HUES48 (cell line): ENCODE data around the gene AK9.
"Not testable (repeated sequence)": the region's sequence is repeated elsewhere in the genome, so short reads cannot be mapped to it uniquely, and the experiment has no call there.

Experiments
- H3K27ac ChIP-seq: one replicate; pipeline ENCODE4 v1.7.0; 2013; ENCODE audit warnings: low read depth, low read length, inconsistent platforms
- H3K27me3 ChIP-seq: 2 replicates; pipeline ENCODE4 v1.6.1; 2013; ENCODE audit warnings: mild to moderate bottlenecking, low read length; ENCODE audit not compliant: control insufficient read depth, insufficient read depth
- H3K36me3 ChIP-seq: 2 replicates; pipeline ENCODE4 v1.6.1; 2013; ENCODE audit warnings: low read length; ENCODE audit not compliant: control insufficient read depth, insufficient read depth
- H3K4me1 ChIP-seq: 2 replicates; pipeline ENCODE4 v1.6.1; 2013; ENCODE audit warnings: mild to moderate bottlenecking, low read length; ENCODE audit not compliant: control insufficient read depth, insufficient read depth
- H3K4me3 ChIP-seq: 2 replicates; pipeline ENCODE4 v1.5.1; 2013; ENCODE audit warnings: mild to moderate bottlenecking, low read depth, low read length
- H3K9ac ChIP-seq: 2 replicates; pipeline ENCODE4 v1.6.1; 2013; ENCODE audit warnings: mild to moderate bottlenecking, low read depth, low read length, moderate library complexity
- H3K9me3 ChIP-seq: 2 replicates; pipeline ENCODE4 v1.6.1; 2013; ENCODE audit warnings: low read length; ENCODE audit not compliant: control insufficient read depth, insufficient read depth

Gene AK9

GRCh38 chr6:109690737-109691621 lies at the start of gene AK9, which contains the start of gene FIG4:
Gene AK9, minus strand, starts transcription at chr6:109691202. Its CDS starts 15,457 bp downstream, at chr6:109675745.
Gene FIG4, plus strand, starts transcription at chr6:109691296. Its CDS starts 140 bp downstream, at chr6:109691436.
- H3K27ac ChIP-seq: peak within 1 kb of the TSS; percentile 96
- H3K9me3 ChIP-seq: no peaks in the 10 kb centered on the region
- peak within 1 kb of the TSS; percentile 85 for H3K4me3 ChIP-seq
- H3K9ac ChIP-seq: peak within 1 kb of the TSS; percentile 71
- H3K27me3 ChIP-seq: no peaks in the 10 kb centered on the region
- no peaks in the 10 kb centered on the region for H3K4me1 ChIP-seq
- H3K36me3 ChIP-seq: no peaks in the 10 kb centered on the region

DNA sequence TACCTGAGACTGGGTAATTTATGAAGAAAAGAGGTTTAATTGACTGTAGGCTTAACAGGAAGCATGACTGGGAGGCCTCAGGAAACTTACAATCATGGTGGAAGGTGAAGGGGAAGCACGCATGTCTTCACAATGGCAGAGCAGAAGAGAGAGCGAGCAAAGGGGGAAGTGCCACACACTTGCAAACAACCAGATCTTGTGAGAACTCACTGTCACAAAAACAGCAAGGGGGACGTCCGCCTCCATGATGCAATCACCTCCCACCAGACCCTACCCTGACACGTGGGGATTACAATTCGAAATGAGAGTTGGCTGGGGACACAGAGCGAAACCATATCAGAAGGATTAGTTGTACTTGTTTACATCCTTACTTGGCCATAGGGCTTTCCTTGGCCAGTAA lies 49.8 kb upstream of the AK9 start:
- Histone ChIP-seq H3K9ac (no peak overlapping the region), H3K27ac (no peak overlapping the region), H3K9me3 (no peaks in the 10 kb centered on the region), H3K27me3 (no peaks in the 10 kb centered on the region), H3K4me1 (peaks cover 22% of the 10 kb centered on the region), H3K36me3 (no peaks in the 10 kb centered on the region; the same call in 1 of the 2 replicates), H3K4me3 (no peak overlapping the region)

- Histone ChIP-seq H3K4me3 (no peak overlapping the region), H3K36me3 (peaks cover 5% of the 10 kb centered on the region; the same call in 1 of the 2 replicates), H3K9ac (no peak overlapping the region), H3K4me1 (peaks cover 32% of the 10 kb centered on the region), H3K9me3 (no peaks in the 10 kb centered on the region), H3K27ac (no peak overlapping the region), H3K27me3 (no peaks in the 10 kb centered on the region)
Measured at GRCh38 chr6:109739686-109740085, 48.7 kb upstream of the AK9 start.

GRCh38 chr6:109738667-109739066 lies 47.7 kb upstream of the AK9 start:
- Histone ChIP-seq H3K9ac (no peak overlapping the region), H3K4me3 (no peak overlapping the region), H3K4me1 (peaks cover 32% of the 10 kb centered on the region), H3K27me3 (no peaks in the 10 kb centered on the region), H3K9me3 (no peaks in the 10 kb centered on the region), H3K36me3 (peaks cover 5% of the 10 kb centered on the region; the same call in 1 of the 2 replicates), H3K27ac (no peak overlapping the region)

DNA sequence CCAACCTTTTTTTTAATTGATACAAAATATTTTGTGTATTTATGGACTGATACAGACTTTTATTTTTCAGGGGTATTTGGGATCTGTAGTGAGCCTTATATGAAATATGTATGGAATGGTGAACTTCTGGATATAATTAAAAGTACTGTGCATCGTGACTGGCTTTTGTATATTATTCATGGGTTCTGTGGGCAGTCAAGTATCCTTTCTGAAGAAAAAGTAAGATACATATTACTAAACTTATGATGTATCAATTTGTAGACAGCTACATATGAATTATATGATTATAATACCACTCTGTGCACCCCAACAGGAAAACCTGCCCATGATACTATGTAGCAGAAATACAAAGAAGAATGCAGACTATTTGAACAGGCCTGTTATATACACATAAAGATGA lies 47.3 kb upstream of the AK9 start:
- Histone ChIP-seq H3K27ac (no peak overlapping the region), H3K36me3 (peaks cover 5% of the 10 kb centered on the region; the same call in 1 of the 2 replicates), H3K4me3 (no peak overlapping the region), H3K9me3 (no peaks in the 10 kb centered on the region), H3K27me3 (no peaks in the 10 kb centered on the region), H3K4me1 (peaks cover 32% of the 10 kb centered on the region), H3K9ac (no peak overlapping the region)

- Histone ChIP-seq H3K9ac (no peak overlapping the region), H3K4me3 (peak overlapping the region; percentile 29; the same call in 1 of the 2 replicates), H3K4me1 (peaks cover 32% of the 10 kb centered on the region), H3K27ac (peak overlapping the region; percentile 84), H3K36me3 (peaks cover 5% of the 10 kb centered on the region; the same call in 1 of the 2 replicates), H3K27me3 (no peaks in the 10 kb centered on the region), H3K9me3 (no peaks in the 10 kb centered on the region)
Measured at GRCh38 chr6:109736273-109737025, 45.4 kb upstream of the AK9 start.

GRCh38 chr6:109725250-109725649 lies 34.2 kb upstream of the AK9 start:
- H3K9me3 ChIP-seq, H3K27me3 ChIP-seq, H3K9ac ChIP-seq, H3K36me3 ChIP-seq, H3K4me1 ChIP-seq, H3K4me3 ChIP-seq, H3K27ac ChIP-seq: not testable (repeated sequence)

DNA sequence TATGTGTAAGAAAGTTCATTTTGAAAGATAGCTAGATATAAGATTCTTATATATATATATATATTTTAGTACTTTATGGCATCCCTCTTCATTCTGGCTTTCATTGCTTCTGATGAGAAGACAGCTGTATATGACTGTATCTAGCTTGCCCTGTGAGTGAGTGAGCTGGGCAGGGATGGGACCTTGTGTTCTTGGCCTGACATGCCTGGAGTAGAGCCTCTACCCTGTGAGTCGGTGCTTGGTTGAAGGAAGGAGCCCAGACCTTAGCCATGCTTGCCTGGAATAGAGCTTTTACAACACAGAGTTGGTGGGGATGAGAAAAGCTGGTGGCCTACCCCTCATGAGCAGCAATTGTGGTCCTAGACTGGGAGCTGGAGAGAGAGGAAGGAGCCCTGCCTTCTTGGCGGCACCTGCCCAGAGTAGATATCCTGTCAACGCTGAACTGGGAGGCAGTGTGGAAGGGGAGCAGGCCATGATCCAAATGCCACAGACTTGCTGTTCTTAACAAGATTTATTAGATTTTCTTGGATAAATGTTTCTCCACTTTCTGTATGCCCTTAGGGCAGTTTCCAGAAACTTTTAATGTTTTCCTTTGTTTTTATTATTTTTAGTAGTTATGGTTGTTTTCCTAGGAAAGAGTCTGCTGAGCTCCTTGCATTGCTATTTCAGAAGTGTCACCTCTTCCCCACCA lies 31.7 kb upstream of the AK9 start:
- no peak overlapping the region for H3K27ac ChIP-seq
- H3K27me3 ChIP-seq: no peaks in the 10 kb centered on the region
- H3K36me3 ChIP-seq: no peaks in the 10 kb centered on the region
- H3K4me3 ChIP-seq: no peak overlapping the region
- no peaks in the 10 kb centered on the region for H3K4me1 ChIP-seq
- H3K9ac ChIP-seq: no peak overlapping the region
- no peaks in the 10 kb centered on the region for H3K9me3 ChIP-seq

- no peak overlapping the region for H3K27ac ChIP-seq
- no peak overlapping the region for H3K4me3 ChIP-seq
- no peaks in the 10 kb centered on the region for H3K36me3 ChIP-seq
- H3K4me1 ChIP-seq: no peaks in the 10 kb centered on the region
- no peaks in the 10 kb centered on the region for H3K9me3 ChIP-seq
- H3K27me3 ChIP-seq: no peaks in the 10 kb centered on the region
- H3K9ac ChIP-seq: no peak overlapping the region
Measured at GRCh38 chr6:109722011-109722410, 31.0 kb upstream of the AK9 start.

DNA sequence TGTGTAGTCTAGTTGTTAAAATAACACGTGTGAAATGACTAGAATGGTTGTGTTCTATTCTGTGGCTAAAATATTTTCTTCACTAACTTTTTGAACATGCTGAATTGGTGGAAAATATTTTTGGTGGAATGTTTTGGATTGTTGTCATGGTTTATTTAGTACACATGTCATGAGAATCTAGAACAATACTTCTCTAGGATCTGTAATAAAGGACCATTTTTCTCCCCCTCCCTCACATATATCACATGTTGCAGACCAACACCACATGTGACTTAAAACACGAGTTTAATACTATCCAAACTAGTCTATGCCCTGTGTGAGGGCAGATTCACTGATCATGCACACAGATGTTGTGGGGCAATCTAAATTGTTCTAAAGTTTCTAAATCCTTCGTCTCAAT lies 29.3 kb upstream of the AK9 start:
- Histone ChIP-seq H3K9ac (no peak overlapping the region), H3K27me3 (no peaks in the 10 kb centered on the region), H3K4me1 (no peaks in the 10 kb centered on the region), H3K4me3 (no peak overlapping the region), H3K36me3 (0 out of 2 replicates have a peak, but pooled peaks cover 3% of the 10 kb centered on the region), H3K9me3 (no peaks in the 10 kb centered on the region), H3K27ac (no peak overlapping the region)
